Measurements from ENCODE around the gene MCTP1. TPM values are rescaled to one million over a fixed set of nuclear protein-coding genes. Genes with fewer than 3 reads are reported as not detected.
A peak's percentile ranks its signal among the peaks of the same experiment; 100 is the strongest.

MCTP1 gene
- total RNA-seq, 2 experiments from 2014 or later, result not detected

DNA sequence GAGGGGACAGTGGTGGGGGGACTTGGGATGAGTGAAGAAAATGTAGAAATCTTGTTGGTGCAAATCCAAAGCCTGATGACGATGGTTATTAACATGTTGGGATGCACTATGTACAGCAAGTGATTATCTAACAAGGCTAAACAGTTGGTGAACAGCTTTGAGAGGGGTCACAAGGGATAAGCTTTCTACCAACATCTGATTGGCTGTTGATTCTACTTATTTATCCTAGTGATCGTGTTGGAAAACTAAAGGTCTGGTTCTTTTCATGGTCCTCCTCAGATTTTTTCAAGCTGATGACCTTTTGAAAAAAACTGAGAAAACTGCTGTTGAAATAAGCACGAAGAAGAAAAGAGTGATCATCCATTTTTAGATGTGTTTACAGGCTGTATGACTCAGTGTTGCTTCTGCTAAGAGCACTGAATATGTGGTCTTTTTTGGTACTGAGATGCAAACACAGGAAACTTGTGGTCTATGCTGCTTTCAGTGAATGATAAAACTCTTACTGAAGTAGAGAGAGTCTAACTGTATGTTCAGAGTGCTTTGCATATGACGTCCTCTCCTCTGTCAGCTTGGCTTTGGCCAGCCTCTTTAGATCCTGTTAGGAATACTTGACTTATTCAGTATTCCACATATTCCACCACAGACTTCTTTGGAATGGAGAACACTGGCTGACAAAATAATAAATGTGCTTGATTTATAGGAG, 491.6 kb downstream of the MCTP1 start:
- ChIA-PET CTCF (interaction anchor here (0.6 to 0.9 kb wide), 3 partner anchors 12 to 1200 kb away, joined by 3 read pairs; no protein-coding TSS in a partner anchor), POLR2A (interaction anchor here (0.6 to 1.3 kb wide), 2 partner anchors 57 to 1171 kb away, joined by 3 read pairs; no protein-coding TSS in a partner anchor)
- Mint-ChIP-seq H3K27ac (peak overlapping the region; percentile 84), H3K27me3 (peaks cover 2% of the 10 kb centered on the region), H3K36me3 (no peaks in the 10 kb centered on the region), H3K4me3 (peak overlapping the region; percentile 39), H3K4me1 (ENCODE audit: low read depth) (peaks cover 35% of the 10 kb centered on the region), H3K9me3 (no peaks in the 10 kb centered on the region)
- DNase-seq, result peak; percentile 25
- intact Hi-C loops (cut with micrococcal nuclease), result loop anchor here (1.0 to 10.0 kb wide), 8 partner anchors 44 to 1208 kb away; partner anchors contain the start of genes KIAA0825, NR2F1, NR2F1-AS1 and SLF1

DNA sequence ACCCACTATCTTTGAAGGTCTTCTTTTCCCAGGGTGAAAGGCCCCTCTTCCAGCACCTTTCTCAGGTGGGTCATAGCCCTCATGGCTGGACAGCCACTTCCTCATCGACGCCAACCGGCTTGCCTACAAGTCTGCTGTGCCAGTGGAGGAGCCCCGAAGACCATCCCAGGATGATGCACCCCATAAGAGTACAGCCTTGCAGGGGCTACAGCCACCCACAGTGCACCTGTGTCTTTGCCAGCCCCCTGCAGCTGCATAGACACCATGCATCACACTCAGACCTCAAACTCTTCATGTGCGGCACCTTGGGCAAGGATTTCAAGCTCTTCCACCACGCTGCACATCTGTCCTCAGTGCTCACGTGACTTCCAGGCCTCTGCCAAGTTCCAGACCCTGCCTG, 493.1 kb downstream of the MCTP1 start:
- H3K27me3 Mint-ChIP-seq, result peaks cover 2% of the 10 kb centered on the region
- no peaks in the 10 kb centered on the region for H3K36me3 Mint-ChIP-seq
- H3K4me1 Mint-ChIP-seq (ENCODE audit: low read depth), result peaks cover 35% of the 10 kb centered on the region
- no peak overlapping the region for H3K4me3 Mint-ChIP-seq
- no peaks in the 10 kb centered on the region for H3K9me3 Mint-ChIP-seq
- DNase-seq, result no peak
- ChIA-PET POLR2A (no interaction called here), CTCF (no interaction called here)
- intact Hi-C loops (cut with micrococcal nuclease), result loop anchor here (5.0 to 10.0 kb wide), 3 partner anchors 215 to 1207 kb away; partner anchors contain the start of genes NR2F1 and NR2F1-AS1
- no peak overlapping the region for H3K27ac Mint-ChIP-seq

DNA sequence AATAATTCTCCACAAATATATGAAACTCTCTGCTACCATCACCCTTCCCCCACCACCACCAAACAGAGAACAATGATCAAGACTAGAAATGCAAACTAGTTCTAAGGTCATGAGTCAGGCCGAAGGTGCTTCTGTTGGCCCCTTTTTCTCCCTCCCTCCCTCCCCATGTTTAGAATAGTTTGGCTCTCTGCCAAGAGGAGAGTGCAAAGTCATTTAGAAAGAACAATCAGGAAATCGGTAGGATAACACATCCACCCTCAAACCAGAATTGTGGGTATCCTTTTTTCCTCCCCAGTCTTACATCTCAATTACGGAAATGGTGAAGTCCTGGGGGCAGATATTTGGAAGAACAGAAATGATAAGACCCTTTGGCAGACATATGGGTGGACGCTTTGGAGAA, 496.4 kb downstream of the MCTP1 start:
- peaks cover 12% of the 10 kb centered on the region for H3K4me1 Mint-ChIP-seq (ENCODE audit: low read depth)
- intact Hi-C loops (cut with micrococcal nuclease), result no loop called here
- ChIA-PET POLR2A (no interaction called here), CTCF (no interaction called here)
- H3K36me3 Mint-ChIP-seq, result no peaks in the 10 kb centered on the region
- no peak for DNase-seq
- H3K4me3 Mint-ChIP-seq, result no peak overlapping the region
- H3K27ac Mint-ChIP-seq, result no peak overlapping the region
- H3K27me3 Mint-ChIP-seq, result peaks cover 2% of the 10 kb centered on the region
- H3K9me3 Mint-ChIP-seq, result no peaks in the 10 kb centered on the region

DNA sequence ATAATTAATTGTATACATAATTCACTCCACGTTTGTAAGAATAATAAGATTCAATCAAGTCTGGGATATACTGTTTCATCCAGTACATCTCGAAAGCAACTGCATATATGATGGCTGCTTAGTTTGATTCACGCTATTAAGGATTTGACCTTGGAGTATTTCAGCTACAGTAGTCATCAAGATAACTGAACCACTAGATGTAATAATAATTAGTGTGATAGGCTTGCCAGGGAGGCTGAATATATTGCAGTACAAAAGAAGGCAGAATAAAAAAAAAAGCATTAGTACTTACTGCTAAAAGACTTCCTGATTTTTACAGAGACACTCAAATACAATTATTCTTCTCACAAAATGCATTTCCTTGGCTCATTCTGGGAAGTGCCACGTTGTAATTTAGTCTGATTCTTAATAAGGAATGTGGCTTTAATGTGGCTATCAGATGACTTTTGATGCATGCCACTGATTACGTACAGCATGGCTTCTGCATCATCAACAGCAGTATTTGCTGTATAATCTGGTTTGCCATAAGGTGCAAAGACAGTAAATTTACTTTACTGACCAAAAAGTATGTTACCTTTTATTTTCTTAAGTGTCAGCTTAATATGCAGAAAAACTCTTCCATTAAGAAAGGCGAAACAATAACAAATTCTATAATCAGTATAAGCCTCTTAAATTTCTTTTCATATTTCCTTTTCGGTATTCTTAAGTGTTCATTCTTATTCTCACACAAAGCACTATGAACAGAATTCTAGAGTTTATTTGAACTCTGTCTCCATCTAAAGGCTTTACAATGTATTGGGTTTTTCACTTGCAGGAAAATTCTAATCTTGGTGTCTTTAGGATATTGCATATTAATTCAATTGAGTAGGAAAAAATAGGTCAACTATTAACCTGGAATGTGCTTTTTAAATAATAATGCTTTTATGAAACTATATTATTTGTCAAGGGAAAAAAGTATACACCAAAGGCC, 500.1 kb downstream of the MCTP1 start:
- ChIA-PET CTCF (no interaction called here), POLR2A (no interaction called here)
- intact Hi-C loops (cut with micrococcal nuclease), result loop anchor here (1.0 kb wide), 1 partner anchor 260 kb away; no protein-coding TSS in a partner anchor
- no peaks in the 10 kb centered on the region for H3K36me3 Mint-ChIP-seq
- peaks cover 2% of the 10 kb centered on the region for H3K27me3 Mint-ChIP-seq
- DNase-seq, result no peak
- no peaks in the 10 kb centered on the region for H3K4me1 Mint-ChIP-seq (ENCODE audit: low read depth)
- H3K9me3 Mint-ChIP-seq, result no peaks in the 10 kb centered on the region
- no peak overlapping the region for H3K27ac Mint-ChIP-seq
- H3K4me3 Mint-ChIP-seq, result no peak overlapping the region

DNA sequence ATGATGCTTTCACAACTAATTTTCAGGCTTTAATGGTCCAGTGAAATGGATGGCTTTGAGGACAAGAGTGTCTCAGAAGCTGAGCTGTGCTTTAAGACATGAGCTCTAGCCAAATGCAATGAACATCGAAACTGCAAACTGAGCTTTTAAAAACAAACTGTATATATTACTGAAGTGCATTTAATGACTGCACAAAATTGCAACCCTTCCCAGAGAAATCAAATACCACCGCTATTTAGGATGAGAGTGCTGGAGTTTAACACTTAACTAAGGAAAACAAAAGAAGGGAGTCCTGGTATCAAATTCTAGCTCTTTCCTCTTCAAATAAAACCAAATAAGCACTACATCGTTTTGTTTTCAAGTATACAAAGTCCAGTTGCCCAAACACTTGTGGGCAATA, 502.5 kb downstream of the MCTP1 start:
- ChIA-PET CTCF (interaction anchor here (1.6 kb wide), 1 partner anchor 11 kb away, joined by 3 read pairs; no protein-coding TSS in a partner anchor), POLR2A (no interaction called here)
- Mint-ChIP-seq H3K27ac (no peak overlapping the region), H3K9me3 (no peaks in the 10 kb centered on the region), H3K27me3 (peaks cover 7% of the 10 kb centered on the region), H3K4me1 (ENCODE audit: low read depth) (no peaks in the 10 kb centered on the region), H3K36me3 (no peaks in the 10 kb centered on the region), H3K4me3 (no peak overlapping the region)
- intact Hi-C loops (cut with micrococcal nuclease), result no loop called here
- DNase-seq, result no peak

DNA sequence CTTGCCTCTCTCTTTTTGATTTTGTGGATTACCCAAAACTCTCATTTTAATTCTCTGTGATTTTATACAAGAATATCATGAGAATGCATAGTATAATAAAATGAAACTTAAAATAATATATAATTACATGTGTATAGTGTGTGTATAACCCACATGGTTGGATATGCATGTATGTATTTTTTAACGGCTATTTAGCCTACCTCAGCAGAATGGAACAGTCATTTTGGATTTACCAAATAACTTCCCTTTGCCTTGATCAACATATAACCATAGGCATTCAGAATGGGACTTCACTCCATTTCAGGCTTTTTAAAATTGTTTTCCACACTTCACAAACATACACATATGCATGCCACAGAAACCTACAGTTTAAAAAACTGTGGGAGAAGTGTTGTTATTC, 505.2 kb downstream of the MCTP1 start:
- Mint-ChIP-seq H3K27ac (no peak overlapping the region), H3K36me3 (no peaks in the 10 kb centered on the region), H3K9me3 (no peaks in the 10 kb centered on the region), H3K4me3 (no peak overlapping the region), H3K4me1 (ENCODE audit: low read depth) (no peaks in the 10 kb centered on the region), H3K27me3 (peaks cover 8% of the 10 kb centered on the region)
- no peak for DNase-seq
- POLR2A ChIA-PET, result no interaction called here
- CTCF ChIA-PET, result no interaction called here
- intact Hi-C loops (cut with micrococcal nuclease), result no loop called here

DNA sequence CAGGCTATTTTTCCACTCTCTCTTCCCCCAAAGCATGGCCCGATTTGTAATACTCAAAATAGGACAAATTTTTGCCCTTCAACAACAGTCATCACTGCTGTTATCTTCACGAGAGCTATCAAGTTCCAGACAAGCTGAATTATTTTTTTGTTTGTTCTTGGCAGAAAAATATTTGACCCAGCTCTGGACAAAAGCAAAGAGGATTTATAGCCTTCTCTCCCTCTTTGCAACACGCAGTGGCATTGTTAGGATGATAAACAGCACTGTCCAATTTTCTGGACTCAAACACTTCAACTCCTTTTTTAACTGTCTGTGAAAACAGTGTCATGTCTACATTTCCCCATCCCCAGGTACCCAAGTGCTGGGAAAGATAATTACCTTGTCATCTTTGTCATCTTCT, 506.2 kb downstream of the MCTP1 start:
- no peaks in the 10 kb centered on the region for H3K4me1 Mint-ChIP-seq (ENCODE audit: low read depth)
- CTCF ChIA-PET, result no interaction called here
- DNase-seq, result no peak
- no peak overlapping the region for H3K4me3 Mint-ChIP-seq
- H3K27me3 Mint-ChIP-seq, result peaks cover 8% of the 10 kb centered on the region
- H3K9me3 Mint-ChIP-seq, result no peaks in the 10 kb centered on the region
- intact Hi-C loops (cut with micrococcal nuclease), result no loop called here
- H3K36me3 Mint-ChIP-seq, result no peaks in the 10 kb centered on the region
- POLR2A ChIA-PET, result no interaction called here
- no peak overlapping the region for H3K27ac Mint-ChIP-seq

DNA sequence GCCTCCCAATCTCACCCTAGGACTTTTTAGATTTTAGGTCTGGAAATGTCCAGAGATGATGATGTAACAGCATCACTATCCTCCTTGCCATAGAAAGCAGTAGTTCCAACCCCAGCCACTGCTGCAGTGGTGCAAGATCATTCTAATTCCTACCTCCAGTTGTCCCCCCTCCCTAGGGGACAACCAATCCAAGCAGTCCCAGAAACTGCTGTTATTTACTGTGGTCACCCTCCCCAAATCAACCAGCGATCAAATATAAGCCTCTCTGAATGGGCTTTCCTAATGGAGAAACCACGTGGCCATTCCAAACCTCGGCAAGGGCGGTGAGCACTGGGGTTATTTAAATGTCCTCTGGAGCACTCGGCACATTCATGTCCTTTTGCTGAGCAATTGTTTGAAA, 506.6 kb downstream of the MCTP1 start:
- Mint-ChIP-seq H3K27me3 (peaks cover 11% of the 10 kb centered on the region), H3K4me3 (no peak overlapping the region), H3K36me3 (peaks cover 2% of the 10 kb centered on the region), H3K9me3 (peaks cover 3% of the 10 kb centered on the region), H3K4me1 (ENCODE audit: low read depth) (no peaks in the 10 kb centered on the region), H3K27ac (no peak overlapping the region)
- ChIA-PET CTCF (no interaction called here), POLR2A (no interaction called here)
- DNase-seq, result no peak
- intact Hi-C loops (cut with micrococcal nuclease), result no loop called here

DNA sequence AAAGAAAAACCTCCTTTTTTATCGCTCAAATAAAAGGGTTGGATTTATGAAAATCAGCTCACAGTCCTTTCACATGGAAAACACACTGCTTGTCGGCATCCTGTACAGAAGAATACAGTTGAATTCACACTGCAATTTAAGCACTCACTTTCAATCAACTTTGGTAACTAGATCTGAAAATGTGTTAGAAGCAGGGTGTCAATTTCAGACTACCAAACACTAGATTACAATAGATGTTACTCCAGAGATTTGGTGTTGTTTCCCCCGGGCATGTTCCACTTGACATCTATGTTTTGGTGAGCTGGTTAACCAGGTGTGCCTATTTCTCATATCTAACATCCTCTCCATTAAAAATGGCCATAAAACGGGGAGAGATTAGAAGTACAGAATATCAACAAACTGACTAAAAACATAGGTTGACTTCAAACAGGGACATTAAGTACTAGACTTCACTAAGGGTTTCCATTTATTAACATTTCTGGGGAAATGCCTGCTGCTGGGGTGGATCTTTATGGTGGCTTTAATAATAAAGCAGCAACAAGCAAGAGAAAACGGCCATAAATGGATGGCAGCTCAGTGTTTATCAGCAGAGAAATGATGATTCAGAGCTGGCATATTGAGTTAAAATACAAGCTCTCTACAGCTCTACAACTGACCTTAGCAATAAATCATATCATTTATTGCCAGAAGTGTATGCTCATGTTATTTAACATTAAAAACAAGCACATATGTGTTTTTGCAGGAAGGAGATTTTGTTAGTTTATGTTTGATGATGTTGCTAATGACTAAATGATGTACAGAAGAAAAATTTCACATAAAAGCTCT, 507.6 kb downstream of the MCTP1 start:
- H3K9me3 Mint-ChIP-seq, result peaks cover 3% of the 10 kb centered on the region
- intact Hi-C loops (cut with micrococcal nuclease), result no loop called here
- H3K36me3 Mint-ChIP-seq, result peaks cover 2% of the 10 kb centered on the region
- no peaks in the 10 kb centered on the region for H3K4me1 Mint-ChIP-seq (ENCODE audit: low read depth)
- ChIA-PET CTCF (no interaction called here), POLR2A (no interaction called here)
- H3K27ac Mint-ChIP-seq, result no peak overlapping the region
- DNase-seq, result no peak
- peaks cover 11% of the 10 kb centered on the region for H3K27me3 Mint-ChIP-seq
- H3K4me3 Mint-ChIP-seq, result no peak overlapping the region

DNA sequence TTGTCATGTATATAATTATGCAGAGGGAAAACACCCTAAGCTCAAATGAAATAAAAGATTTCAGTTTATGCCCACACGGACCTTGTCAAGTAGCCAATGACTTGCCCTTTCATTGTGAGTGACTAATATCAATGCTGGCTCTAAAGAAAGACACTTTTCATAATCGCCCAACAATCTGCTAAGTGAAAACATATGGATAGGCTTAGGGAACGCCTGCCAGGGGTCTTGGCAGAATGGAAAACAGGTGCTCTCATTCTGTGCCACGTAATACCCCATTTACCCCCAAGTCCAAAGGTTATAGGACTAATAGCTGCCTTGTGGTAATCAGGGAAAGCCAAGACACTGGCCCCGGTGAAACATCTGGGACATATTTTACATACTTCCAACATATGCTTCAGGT, 508.7 kb downstream of the MCTP1 start:
- no peak overlapping the region for H3K4me3 Mint-ChIP-seq
- intact Hi-C loops (cut with micrococcal nuclease), result no loop called here
- DNase-seq, result no peak
- ChIA-PET POLR2A (no interaction called here), CTCF (interaction anchor here (1.0 kb wide), 1 partner anchor 74 kb away, joined by 4 read pairs; no protein-coding TSS in a partner anchor)
- peaks cover 3% of the 10 kb centered on the region for H3K9me3 Mint-ChIP-seq
- peaks cover 11% of the 10 kb centered on the region for H3K27me3 Mint-ChIP-seq
- peaks cover 2% of the 10 kb centered on the region for H3K36me3 Mint-ChIP-seq
- no peaks in the 10 kb centered on the region for H3K4me1 Mint-ChIP-seq (ENCODE audit: low read depth)
- H3K27ac Mint-ChIP-seq, result no peak overlapping the region

DNA sequence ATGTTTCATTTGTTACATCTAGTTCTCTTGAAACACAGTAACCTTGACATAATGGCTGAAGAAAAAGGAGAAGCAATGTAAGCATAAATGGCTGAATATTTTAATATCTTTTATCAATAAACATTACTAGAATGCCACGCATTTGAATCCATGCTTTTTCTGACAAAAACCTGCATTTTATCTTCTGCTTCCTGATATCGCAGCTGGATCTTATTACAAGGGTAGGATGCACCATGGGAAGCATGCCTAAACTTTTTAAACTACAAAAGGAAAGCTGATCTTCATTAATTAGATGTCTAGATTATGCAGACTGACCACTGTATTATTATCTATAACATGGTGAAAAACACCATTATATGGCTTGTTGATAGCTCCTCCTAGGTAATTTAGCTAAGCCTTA, 509.8 kb downstream of the MCTP1 start:
- Mint-ChIP-seq H3K36me3 (peaks cover 2% of the 10 kb centered on the region), H3K27ac (no peak overlapping the region), H3K4me1 (ENCODE audit: low read depth) (no peaks in the 10 kb centered on the region), H3K4me3 (no peak overlapping the region), H3K27me3 (peaks cover 11% of the 10 kb centered on the region), H3K9me3 (peaks cover 3% of the 10 kb centered on the region)
- no peak for DNase-seq
- intact Hi-C loops (cut with micrococcal nuclease), result no loop called here
- ChIA-PET CTCF (no interaction called here), POLR2A (no interaction called here)

DNA sequence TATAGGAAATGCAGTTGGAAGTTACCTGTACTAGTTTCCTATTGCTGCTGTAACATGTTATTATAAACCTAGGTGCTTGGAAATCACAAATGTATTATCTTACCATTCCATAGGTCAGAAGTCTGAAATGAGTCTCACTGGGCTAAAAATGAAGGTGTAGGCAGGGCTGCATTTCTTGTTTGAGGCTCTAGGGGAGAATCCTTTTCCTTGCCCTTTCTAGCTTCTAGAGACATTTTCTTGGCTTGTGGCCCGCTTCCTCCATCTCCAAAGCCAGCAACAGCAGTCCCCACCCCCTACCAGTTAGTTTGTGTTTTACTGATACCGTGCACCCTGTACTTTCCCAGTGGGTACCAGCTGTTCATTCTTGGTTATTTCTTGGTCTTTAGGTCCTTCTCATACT, 513.2 kb downstream of the MCTP1 start:
- POLR2A ChIA-PET, result no interaction called here
- no peak for DNase-seq
- H3K36me3 Mint-ChIP-seq, result peaks cover 2% of the 10 kb centered on the region
- CTCF ChIA-PET, result no interaction called here
- intact Hi-C loops (cut with micrococcal nuclease), result no loop called here
- H3K9me3 Mint-ChIP-seq, result peaks cover 3% of the 10 kb centered on the region
- no peaks in the 10 kb centered on the region for H3K4me1 Mint-ChIP-seq (ENCODE audit: low read depth)
- no peak overlapping the region for H3K27ac Mint-ChIP-seq
- H3K4me3 Mint-ChIP-seq, result no peak overlapping the region
- H3K27me3 Mint-ChIP-seq, result peaks cover 7% of the 10 kb centered on the region
